H9 (cell line): Measurements from ENCODE around the gene WNT3A. TPM values are rescaled to one million over a fixed set of nuclear protein-coding genes. Genes with fewer than 3 reads are reported as not detected.

Experiments used
- DNase-seq: peaks from one replicate; pipeline ENCODE4 v3.0.0-alpha.2; 2017
- H2AFZ ChIP-seq: one replicate; pipeline ENCODE4 v1.6.1; 2013; ENCODE audit warnings: mild to moderate bottlenecking, low read length, control low read depth, moderate library complexity
- H2AK5ac ChIP-seq: 2 replicates; pipeline ENCODE4 v1.6.1; 2013; ENCODE audit warnings: low read length, control low read depth, mixed read lengths; ENCODE audit not compliant: insufficient read length
- H2BK120ac ChIP-seq: one replicate; pipeline ENCODE4 v1.6.1; 2013; ENCODE audit warnings: low read depth, mild to moderate bottlenecking, low read length, control low read depth, inconsistent platforms; ENCODE audit not compliant: poor library complexity, severe bottlenecking
- H2BK12ac ChIP-seq: 2 replicates; pipeline ENCODE4 v1.6.1; 2013; ENCODE audit warnings: low read length, control low read depth, mixed read lengths, low read depth; ENCODE audit not compliant: insufficient read length
- H2BK15ac ChIP-seq: 2 replicates; pipeline ENCODE4 v1.6.1; 2013; ENCODE audit warnings: low read depth, low read length, control low read depth
- H2BK20ac ChIP-seq: one replicate; pipeline ENCODE4 v1.6.1; 2013; ENCODE audit warnings: low read depth, mild to moderate bottlenecking, low read length, control low read depth, inconsistent platforms; ENCODE audit not compliant: poor library complexity, severe bottlenecking
- H2BK5ac ChIP-seq: 2 replicates; pipeline ENCODE4 v1.6.1; 2013; ENCODE audit warnings: low read length, control low read depth, mixed read lengths; ENCODE audit not compliant: insufficient read length
- H3K14ac ChIP-seq: 2 replicates; pipeline ENCODE4 v1.6.1; 2013; ENCODE audit warnings: low read length, control low read depth; ENCODE audit not compliant: insufficient read depth
- H3K18ac ChIP-seq: 2 replicates; pipeline ENCODE4 v1.6.1; 2013; ENCODE audit warnings: low read depth, mild to moderate bottlenecking, mixed read lengths, low read length, control low read depth; ENCODE audit not compliant: insufficient read length
- H3K23ac ChIP-seq: 2 replicates; pipeline ENCODE4 v1.6.1; 2013; ENCODE audit warnings: low read length, control low read depth, mixed read lengths, low read depth; ENCODE audit not compliant: insufficient read length
- H3K23me2 ChIP-seq: 2 replicates; pipeline ENCODE4 v1.6.1; 2013; ENCODE audit warnings: low read depth, mild to moderate bottlenecking, mixed read lengths, low read length, control low read depth; ENCODE audit not compliant: insufficient read length, poor library complexity, severe bottlenecking
- H3K27ac ChIP-seq: 2 replicates; pipeline ENCODE4 v1.5.1; 2013; ENCODE audit warnings: low read length, control low read depth, mixed read lengths, low read depth; ENCODE audit not compliant: insufficient read length
- H3K27me3 ChIP-seq: 2 replicates; pipeline ENCODE4 v1.6.1; 2013; ENCODE audit warnings: low read length, control low read depth, inconsistent platforms; ENCODE audit not compliant: insufficient read depth
- H3K4ac ChIP-seq: 2 replicates; pipeline ENCODE4 v1.6.1; 2013; ENCODE audit warnings: low read depth, mild to moderate bottlenecking, control low read depth, inconsistent platforms, low read length, moderate library complexity
- H3K4me1 ChIP-seq: 2 replicates; pipeline ENCODE4 v1.6.1; 2013; ENCODE audit warnings: low read length, control low read depth, inconsistent platforms; ENCODE audit not compliant: insufficient read depth
- H3K4me2 ChIP-seq: 2 replicates; pipeline ENCODE4 v1.6.1; 2013; ENCODE audit warnings: low read length, control low read depth, mixed read lengths; ENCODE audit not compliant: insufficient read length, insufficient read depth
- H3K56ac ChIP-seq: 2 replicates; pipeline ENCODE4 v1.6.1; 2013; ENCODE audit warnings: low read depth, mild to moderate bottlenecking, mixed read lengths, low read length, control low read depth; ENCODE audit not compliant: insufficient read length
- H3K79me1 ChIP-seq: 2 replicates; pipeline ENCODE4 v1.6.1; 2013; ENCODE audit warnings: low read depth, mild to moderate bottlenecking, moderate library complexity, low read length, control low read depth, inconsistent platforms; ENCODE audit not compliant: insufficient read depth, poor library complexity, severe bottlenecking
- H3K79me2 ChIP-seq: 2 replicates; pipeline ENCODE4 v1.6.1; 2013; ENCODE audit warnings: low read length, control low read depth, inconsistent platforms; ENCODE audit not compliant: insufficient read depth
- H3K9ac ChIP-seq: 2 replicates; pipeline ENCODE4 v1.6.1; 2013; ENCODE audit warnings: low read length, control low read depth, mixed read lengths; ENCODE audit not compliant: insufficient read length; ENCODE audit errors: extremely low read depth
- H3K9me3 ChIP-seq: one replicate; pipeline ENCODE4 v1.6.1; 2013; ENCODE audit warnings: low read depth, low read length, inconsistent platforms; ENCODE audit not compliant: control insufficient read depth
- H3T11ph ChIP-seq: one replicate; pipeline ENCODE4 v1.6.1; 2013; ENCODE audit warnings: mild to moderate bottlenecking, low read length, control low read depth, inconsistent platforms
- H4K20me1 ChIP-seq: one replicate; pipeline ENCODE4 v1.6.1; 2013; ENCODE audit not compliant: control insufficient read depth, insufficient read length, insufficient read depth
- H4K5ac ChIP-seq: 2 replicates; pipeline ENCODE4 v1.6.1; 2013; ENCODE audit warnings: low read depth, mild to moderate bottlenecking, mixed read lengths, low read length, control low read depth; ENCODE audit not compliant: insufficient read length
- H4K8ac ChIP-seq: replicated peaks from 2 replicates; pipeline ENCODE4 v1.6.1; 2013; ENCODE audit warnings: low read length, control low read depth, mixed read lengths, low read depth; ENCODE audit not compliant: insufficient read length
- H4K91ac ChIP-seq: 2 replicates; pipeline ENCODE4 v1.6.1; 2013; ENCODE audit warnings: low read depth, mild to moderate bottlenecking, moderate library complexity, mixed read lengths, low read length, control low read depth; ENCODE audit not compliant: insufficient read length
- H3K27ac Mint-ChIP-seq, 3 experiments: 2 replicates in 2 of 3; 3 replicates in 1 of 3; pipeline ENCODE4 v1.8.0; 2020 to 2021; ENCODE audit warnings: mixed read lengths in 3 of 3, mild to moderate bottlenecking in 1 of 3, moderate library complexity in 1 of 3
- H3K27me3 Mint-ChIP-seq: 2 replicates; pipeline ENCODE4 v1.8.0; 2021; ENCODE audit warnings: low read depth, mild to moderate bottlenecking, moderate library complexity, mixed read lengths
- H3K36me3 Mint-ChIP-seq, 3 experiments: 2 replicates in 2 of 3; 3 replicates in 1 of 3; pipeline ENCODE4 v1.8.0; 2020 to 2021; ENCODE audit warnings: low read depth in 3 of 3, mixed read lengths in 3 of 3; ENCODE audit not compliant: insufficient read depth in 1 of 3
- H3K4me1 Mint-ChIP-seq, 2 experiments: 2 replicates each; pipeline ENCODE4 v1.8.0; 2020; ENCODE audit warnings: mixed read lengths in 2 of 2
- H3K4me3 Mint-ChIP-seq, 2 experiments: 2 replicates in 1 of 2; 3 replicates in 1 of 2; pipeline ENCODE4 v1.8.0; 2020 to 2021; ENCODE audit warnings: mild to moderate bottlenecking in 2 of 2, mixed read lengths in 2 of 2, moderate library complexity in 1 of 2
- H3K9me3 Mint-ChIP-seq, 2 experiments: 2 replicates in 1 of 2; 3 replicates in 1 of 2; pipeline ENCODE4 v1.8.0; 2020; ENCODE audit warnings: mild to moderate bottlenecking in 2 of 2, mixed read lengths in 2 of 2, moderate library complexity in 1 of 2
- WGBS: extraction: QIAGEN DNeasy Blood & Tissue Kit; methylation state at CpG from one replicate; pipeline ENCODE4 v1.1.7; 2013; ENCODE audit warnings: missing lambda C conversion rate, low lambda C conversion rate, mixed read lengths; ENCODE audit not compliant: insufficient read length; ENCODE audit errors: extremely low coverage; 5-methylcytosine and 5-hydroxymethylcytosine counted together
- total RNA-seq: library from RNA; stranded (reverse); gene quantifications from 2 replicates; pipeline ENCODE4 v1.2.1, GENCODE V29; 2021
- TF ChIP-seq, protein P1 (sequence below): fragments of 200-600 bp; sonication (generic); conservative IDR thresholded peaks from 3 replicates; pipeline ENCODE4 v1.8.0; 2021; ENCODE audit warnings: antibody characterized with exemption, mild to moderate bottlenecking

The WNT3A gene
- total RNA-seq, 1 experiment from 2014 or later = 0.17 TPM

DNA sequence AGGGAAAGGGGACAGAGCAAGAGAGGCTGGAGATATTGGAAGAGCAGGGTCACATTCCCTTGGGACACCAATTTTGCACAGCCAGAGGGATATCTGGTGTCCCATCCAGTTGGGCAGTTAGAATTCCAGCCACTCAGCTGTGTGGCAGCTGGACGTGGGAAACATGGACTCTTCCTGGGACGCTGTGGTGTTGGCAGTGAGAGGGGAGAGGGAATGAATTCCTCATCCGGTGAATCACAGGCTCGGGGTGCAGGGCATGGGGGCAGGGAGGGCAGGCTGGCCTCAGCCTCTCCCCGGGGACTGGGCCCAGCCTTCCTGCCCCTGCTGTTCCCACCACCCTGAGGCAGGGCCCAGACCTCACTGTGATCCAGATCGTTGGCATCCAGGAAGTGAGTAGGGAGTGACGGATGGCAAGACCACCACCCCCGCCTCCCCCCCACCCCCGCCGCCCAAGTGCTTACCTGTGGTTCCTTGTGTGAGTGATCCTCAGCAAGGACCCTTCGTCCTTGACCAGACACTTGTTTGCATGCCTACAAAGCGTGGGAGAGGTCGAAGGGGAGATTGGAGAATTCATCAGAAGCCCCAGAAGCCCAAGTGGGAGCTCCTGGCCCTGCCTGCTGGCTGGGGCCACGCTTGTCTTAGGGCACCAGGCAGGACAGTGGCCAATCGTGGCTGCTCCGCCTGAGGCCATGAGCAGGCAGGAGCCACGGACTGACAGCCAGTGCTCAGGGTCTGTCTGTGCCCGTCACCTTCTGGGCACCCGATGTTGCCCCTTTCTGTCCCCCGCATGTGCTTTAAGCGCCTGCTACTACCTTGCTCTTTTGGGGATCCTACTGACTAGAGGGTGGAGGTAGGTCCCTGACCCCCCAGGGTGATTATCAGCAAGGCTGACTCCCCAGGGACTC lies 8.7 kb downstream of the WNT3A start:
- no CpG with 5 or more reads among the region's 21 CpGs for WGBS

More for the DNA sequence above, 8.7 kb downstream of the WNT3A start:
- H3K27me3 Mint-ChIP-seq = peaks cover 91% of the 10 kb centered on the region
- no peak overlapping the region for H2AK5ac ChIP-seq
- 0 out of 4 replicates have a peak, but pooled peaks cover 0 to 2% of the 10 kb centered on the region in 2 experiments for H3K4me1 Mint-ChIP-seq
- no peak overlapping the region for H3K27ac ChIP-seq
- H3K9me3 ChIP-seq = no peaks in the 10 kb centered on the region
- H4K91ac ChIP-seq = no peak overlapping the region
- TF ChIP-seq, protein P1, sequence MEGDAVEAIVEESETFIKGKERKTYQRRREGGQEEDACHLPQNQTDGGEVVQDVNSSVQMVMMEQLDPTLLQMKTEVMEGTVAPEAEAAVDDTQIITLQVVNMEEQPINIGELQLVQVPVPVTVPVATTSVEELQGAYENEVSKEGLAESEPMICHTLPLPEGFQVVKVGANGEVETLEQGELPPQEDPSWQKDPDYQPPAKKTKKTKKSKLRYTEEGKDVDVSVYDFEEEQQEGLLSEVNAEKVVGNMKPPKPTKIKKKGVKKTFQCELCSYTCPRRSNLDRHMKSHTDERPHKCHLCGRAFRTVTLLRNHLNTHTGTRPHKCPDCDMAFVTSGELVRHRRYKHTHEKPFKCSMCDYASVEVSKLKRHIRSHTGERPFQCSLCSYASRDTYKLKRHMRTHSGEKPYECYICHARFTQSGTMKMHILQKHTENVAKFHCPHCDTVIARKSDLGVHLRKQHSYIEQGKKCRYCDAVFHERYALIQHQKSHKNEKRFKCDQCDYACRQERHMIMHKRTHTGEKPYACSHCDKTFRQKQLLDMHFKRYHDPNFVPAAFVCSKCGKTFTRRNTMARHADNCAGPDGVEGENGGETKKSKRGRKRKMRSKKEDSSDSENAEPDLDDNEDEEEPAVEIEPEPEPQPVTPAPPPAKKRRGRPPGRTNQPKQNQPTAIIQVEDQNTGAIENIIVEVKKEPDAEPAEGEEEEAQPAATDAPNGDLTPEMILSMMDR = no peak
- H2BK120ac ChIP-seq = no peak overlapping the region
- H2BK5ac ChIP-seq = no peak overlapping the region
- no peak overlapping the region for H2AFZ ChIP-seq
- no peak overlapping the region for H4K5ac ChIP-seq
- H2BK12ac ChIP-seq = no peak overlapping the region
- no peak overlapping the region for H3K9ac ChIP-seq
- no peak overlapping the region for H3T11ph ChIP-seq
- peak overlapping the region in 1 of 2 experiments; percentile 53; a peak in 1 of 5 replicates for H3K4me3 Mint-ChIP-seq
- no peak overlapping the region for H3K18ac ChIP-seq
- no peak overlapping the region for H3K56ac ChIP-seq
- H3K4me2 ChIP-seq = no peak overlapping the region
- no peak overlapping the region for H3K27ac Mint-ChIP-seq
- H3K79me1 ChIP-seq = no peaks in the 10 kb centered on the region
- no peaks in the 10 kb centered on the region for H3K4me1 ChIP-seq
- no peak overlapping the region for H4K8ac ChIP-seq
- no peak overlapping the region for H3K4ac ChIP-seq
- H3K9me3 Mint-ChIP-seq = no peaks in the 10 kb centered on the region
- no peaks in the 10 kb centered on the region for H3K23me2 ChIP-seq
- no peak overlapping the region for H3K23ac ChIP-seq
- DNase-seq = no peak
- H2BK20ac ChIP-seq = no peak overlapping the region
- no peak overlapping the region for H2BK15ac ChIP-seq
- H3K36me3 Mint-ChIP-seq = no peaks in the 10 kb centered on the region
- peaks cover 20% of the 10 kb centered on the region; the same call in 1 of the 2 replicates for H3K27me3 ChIP-seq
- no peak overlapping the region for H3K14ac ChIP-seq
- H4K20me1 ChIP-seq = no peaks in the 10 kb centered on the region
- no peaks in the 10 kb centered on the region for H3K79me2 ChIP-seq
